HG03378 (cell line): ENCODE data around the gene NAA60.

Experiments used
- ATAC-seq: cut with Tn5 transposase; IDR thresholded peaks from one replicate; pipeline ENCODE4 v1.9.1; 2021; ENCODE audit warnings: mild to moderate bottlenecking, moderate library complexity; ENCODE audit not compliant: unreplicated experiment

Gene NAA60

GRCh38 chr16:3443108-3444031 lies at the start of gene NAA60, which contains the start of gene ZNF597:
Gene NAA60 (plus strand): TSS chr16:3443680. CDS start chr16:3476228, 32,548 bp downstream.
Gene ZNF597 (minus strand): TSS chr16:3443504. CDS start chr16:3443153, 351 bp downstream.
- peak; percentile 84 for ATAC-seq

DNA sequence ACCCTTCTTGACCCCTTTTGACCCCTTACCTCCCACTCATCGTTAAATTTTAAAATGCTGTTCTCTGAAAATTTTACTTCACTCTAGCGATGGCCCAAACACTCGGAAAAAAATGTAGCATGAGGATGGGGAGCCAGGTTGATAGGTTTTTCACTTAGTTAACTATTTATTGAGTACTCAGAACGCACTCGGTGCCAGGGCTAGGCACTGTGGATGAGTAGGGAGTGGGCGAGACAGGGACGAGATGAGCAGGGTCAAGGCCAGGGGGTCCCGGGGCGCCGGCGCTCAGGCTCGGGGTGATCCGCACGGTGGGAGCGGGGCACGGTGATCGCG lies 43.1 kb upstream of the NAA60 start:
- no peak for ATAC-seq

- ATAC-seq: peak; percentile 98
Measured at GRCh38 chr16:3400779-3401688, 42.4 kb upstream of the NAA60 start, which contains the start of the genes ZNF174 and ZSCAN32. Gene ZNF174 (plus strand): TSS chr16:3401215. CDS start chr16:3402005, 790 bp downstream. Gene ZSCAN32 (minus strand): TSS chr16:3401004. CDS start chr16:3397557, 3,447 bp downstream.

GRCh38 chr16:3401719-3402397 lies 41.6 kb upstream of the NAA60 start:
- no peak for ATAC-seq

DNA sequence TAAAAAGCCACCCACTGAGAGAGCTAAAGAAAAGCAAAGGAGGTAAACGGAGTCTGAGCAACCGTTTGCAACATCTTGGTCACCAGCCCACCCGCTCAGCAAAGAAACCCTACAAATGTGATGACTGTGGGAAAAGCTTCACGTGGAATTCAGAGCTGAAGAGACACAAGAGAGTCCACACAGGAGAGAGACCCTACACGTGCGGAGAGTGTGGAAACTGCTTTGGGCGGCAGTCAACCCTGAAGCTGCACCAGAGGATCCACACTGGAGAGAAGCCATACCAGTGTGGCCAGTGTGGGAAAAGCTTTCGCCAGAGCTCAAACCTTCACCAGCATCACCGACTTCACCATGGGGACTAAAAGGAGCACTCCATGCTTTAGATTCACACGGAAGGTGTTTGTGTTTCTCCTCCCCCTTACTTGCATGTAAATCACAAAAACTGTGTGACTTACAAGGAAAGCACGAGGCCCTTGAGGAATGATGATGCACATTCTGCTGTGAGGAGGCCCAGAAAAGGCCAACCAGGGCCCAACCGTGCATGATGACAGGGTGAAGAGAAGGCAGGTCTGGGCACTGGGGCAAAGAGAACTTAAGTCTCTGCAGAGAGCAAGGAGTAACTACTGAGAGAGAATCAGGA lies 34.8 kb upstream of the NAA60 start:
- no peak for ATAC-seq

GRCh38 chr16:3413730-3414379 lies 29.6 kb upstream of the NAA60 start:
- ATAC-seq: no peak

DNA sequence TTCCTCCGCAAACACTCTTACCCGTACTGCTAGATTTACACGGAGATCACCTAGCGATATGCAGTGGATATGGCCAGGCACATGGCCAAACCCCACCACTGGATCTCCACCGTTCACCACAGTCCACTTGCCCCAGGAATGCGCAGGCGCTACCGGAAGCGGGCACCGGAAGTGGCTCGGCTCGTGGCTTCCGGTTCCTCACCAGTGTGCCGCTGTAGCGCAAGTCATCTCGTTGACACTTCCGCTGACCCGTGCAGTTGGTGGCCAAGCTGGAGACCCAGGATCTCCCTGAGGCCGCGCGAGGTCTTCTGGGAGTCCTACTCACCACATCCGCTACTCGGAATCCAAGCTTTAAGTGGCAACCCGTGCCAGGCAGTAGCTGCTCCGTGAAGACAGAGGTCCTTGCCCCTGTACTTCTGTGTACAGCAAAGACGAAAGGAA lies 11.7 kb upstream of the NAA60 start:
- ATAC-seq: no peak

- no peak for ATAC-seq
Measured at GRCh38 chr16:3434373-3434772, 9.1 kb upstream of the NAA60 start.

DNA sequence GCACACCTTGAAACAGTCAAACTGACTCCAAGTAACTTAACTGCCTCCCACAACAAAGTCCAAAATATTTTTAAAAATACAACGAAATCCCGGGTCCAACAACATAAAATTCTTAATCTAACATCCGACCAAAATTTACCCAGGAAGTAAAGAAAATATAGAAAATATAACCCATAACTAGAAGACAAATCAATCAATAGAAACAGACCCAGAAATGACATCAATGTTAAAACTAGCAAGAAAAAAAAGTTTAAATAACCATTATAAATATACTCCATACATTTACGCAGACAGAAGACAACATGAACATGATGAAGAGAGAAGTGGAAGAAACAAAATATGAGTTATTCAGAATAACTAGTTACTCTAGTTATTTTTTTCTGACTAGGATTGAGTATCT lies 3.8 kb upstream of the NAA60 start:
- no peak for ATAC-seq

DNA sequence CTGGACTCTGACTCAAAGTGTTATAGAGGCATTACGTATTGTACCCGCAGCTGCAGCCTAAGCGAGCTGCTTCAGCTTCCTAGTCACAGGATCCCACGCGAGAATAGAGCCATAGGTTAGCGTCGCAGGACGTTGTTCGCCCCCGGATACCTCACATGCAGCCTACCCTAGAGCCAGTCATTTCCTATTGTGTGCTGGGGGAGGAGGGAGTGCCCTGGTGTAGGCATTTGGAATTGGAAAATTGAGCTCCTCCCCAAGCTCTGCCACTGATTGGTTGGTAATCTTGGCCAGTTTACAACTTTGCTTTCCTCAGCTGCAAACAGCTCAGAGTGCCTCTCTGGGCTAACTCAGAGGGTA lies 530 bp downstream of the NAA60 start:
- ATAC-seq: peak; percentile 26

GRCh38 chr16:3454093-3454492 lies 10.6 kb downstream of the NAA60 start:
- no peak for ATAC-seq

GRCh38 chr16:3454631-3455147 lies 11.2 kb downstream of the NAA60 start:
- no peak for ATAC-seq

DNA sequence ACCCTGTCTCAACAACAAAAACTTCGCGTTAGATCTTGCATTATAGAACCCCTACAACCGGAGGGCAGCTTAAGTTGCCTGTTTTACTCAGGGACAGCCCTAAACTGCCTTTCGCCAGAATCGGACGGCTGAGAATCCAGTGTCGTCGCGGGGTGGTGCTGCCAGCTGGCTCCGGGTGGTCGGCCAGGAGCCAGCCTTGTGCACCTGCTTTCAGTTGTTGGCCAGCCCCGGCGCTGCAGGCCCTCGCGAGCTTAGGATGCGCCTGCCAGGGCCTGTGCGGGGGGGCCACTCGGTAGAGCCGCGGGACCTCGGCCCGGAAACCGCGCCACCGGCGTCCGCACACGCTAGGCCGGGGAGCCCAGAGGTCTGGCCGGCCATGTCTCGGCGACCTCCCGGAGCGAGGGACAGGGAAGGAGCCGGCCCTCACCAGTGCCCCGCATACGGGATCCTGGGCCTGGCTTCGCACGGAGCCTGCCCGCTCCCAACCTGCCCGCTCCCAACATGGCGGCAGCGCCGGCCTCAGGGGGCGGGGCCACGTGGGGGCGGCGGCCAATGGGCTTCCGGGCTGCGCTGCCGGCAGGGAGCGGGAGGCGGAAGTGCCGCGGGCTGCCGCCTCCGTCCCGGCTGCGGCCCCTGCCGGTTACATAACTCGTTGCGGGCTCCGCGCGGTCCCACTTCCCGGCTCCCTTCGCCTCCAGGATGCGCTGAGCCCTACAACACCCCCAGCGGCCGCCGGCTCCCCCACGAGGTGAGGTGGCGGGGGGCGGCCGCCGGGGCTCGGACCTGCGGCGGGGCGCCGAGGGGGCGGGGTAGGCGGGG lies 14.2 kb downstream of the NAA60 start:
- ATAC-seq: peak; percentile 63

DNA sequence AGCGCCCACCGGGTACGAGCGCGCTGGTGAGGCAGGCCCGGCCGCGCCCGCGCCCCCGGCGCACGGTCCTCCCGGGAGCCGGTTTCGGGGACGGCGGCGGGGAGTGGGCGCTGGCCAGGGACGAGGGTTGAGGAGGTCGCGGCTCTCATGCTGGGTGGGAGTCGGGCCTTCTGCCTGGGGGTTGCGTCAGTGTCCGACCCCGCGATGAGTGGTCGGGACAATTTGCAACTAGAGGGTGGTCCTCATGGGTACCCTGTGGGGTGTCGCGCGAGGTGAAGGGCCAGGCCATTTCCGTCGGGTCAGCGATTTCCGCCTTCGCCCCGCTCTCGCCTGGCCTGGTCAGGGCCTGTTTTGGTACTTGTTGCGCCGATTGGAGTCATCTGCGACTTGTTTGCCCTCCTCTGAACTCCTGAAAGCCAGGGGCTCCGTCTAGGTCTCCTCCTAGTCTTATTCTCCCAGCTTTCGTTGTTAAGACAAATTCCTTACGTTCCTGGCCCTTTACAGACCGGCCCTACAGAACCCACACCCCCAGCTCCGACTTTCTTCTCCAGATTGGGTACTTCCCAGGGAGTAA lies 14.9 kb downstream of the NAA60 start:
- ATAC-seq: no peak

DNA sequence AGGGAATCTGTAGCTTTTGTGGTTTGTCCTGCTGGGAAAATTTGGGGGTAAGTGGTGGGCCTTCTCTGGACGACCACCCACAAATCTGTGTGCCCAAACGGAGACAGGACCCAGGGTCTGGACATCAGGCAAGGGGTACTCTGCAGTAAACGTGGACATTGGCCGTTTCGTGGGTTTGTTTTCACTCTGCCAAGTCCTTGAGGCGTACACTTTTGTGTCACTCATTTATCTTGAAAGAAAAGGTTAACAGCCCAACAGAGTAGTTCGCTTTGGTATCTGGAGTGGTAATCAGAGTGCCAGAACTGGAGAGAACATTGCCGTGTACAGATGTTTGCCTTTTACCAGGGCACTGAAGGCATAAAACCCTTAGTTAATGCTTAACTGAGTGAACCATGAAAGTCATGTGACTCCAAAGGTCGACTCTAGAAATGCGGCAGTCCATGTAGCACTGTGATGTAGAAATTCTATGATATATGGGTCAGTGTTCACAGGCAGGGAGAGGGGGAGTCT lies 15.4 kb downstream of the NAA60 start:
- no peak for ATAC-seq

DNA sequence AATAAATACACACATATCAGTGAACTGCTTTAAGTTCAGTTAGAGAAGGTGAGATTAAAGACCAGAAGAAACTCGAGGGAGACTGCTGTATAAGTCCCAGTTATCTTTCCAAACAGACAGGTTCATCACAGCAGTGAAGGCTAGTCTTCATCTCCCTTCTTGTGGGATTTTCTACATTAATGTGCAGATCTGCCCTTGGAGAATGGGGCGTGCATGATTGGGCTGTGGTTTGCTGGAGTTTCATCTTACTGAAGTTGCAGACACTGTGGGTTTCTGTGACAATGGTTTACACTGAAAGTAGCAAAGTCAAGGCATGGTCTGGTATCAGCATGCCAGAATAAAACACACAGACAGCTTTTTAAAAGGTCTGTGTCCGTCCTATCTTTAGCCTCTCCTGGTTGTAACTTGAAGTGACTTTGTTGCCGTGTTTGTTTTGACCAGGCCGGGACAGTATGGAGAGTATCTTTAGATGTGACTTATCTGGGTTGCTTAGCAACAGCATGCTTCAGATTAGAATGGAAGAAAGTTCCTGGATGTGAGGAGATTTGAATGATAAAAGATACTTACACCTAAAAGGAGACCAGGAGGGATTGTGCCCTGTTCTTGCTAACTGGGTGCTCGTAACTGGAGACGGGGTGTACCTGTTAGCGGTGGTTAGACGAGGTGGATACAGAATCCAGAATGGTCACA lies 16.1 kb downstream of the NAA60 start:
- ATAC-seq: no peak

DNA sequence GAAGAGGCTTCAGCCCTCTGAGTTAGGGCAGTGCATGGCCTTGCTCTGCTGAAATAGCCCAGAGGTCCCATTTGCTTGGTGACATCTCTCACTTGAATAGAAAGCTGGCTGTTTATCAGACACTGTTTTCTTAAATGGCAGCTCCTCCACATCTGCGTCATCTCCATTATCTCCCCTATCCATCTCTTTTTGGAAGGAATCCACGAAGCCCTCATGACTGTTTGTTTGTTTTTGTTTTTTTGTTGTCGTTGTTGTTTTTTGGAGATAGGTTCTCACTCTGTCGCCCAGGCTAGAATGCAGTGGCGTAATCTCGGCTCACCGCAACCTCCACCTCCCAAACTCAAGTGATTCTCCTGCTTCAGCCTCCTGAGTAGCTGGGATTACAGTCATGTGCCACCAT lies 16.6 kb downstream of the NAA60 start:
- ATAC-seq: no peak

DNA sequence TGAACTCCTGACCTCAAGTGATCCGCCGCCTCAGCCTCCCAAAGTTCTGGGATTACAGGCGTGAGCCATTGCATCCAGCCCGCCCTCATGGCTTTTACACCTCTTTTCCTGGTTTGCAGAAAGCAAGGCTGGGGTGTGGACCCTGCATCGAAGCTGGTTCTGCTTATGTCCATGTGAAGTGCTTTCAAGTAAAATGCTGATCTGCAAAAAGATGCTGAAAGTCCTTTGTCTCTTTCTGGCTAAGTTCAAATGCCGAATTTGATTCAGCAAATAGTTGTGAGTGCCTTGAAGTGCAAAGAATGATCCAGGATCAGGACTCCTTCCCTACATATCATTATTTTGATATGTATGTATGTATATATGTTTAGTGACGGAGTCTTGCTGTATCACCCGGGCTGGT lies 17.1 kb downstream of the NAA60 start:
- ATAC-seq: no peak
